Mononuclear cell (primary cell): ENCODE results near the gene ARHGAP26. TPM values are rescaled to one million over a fixed set of nuclear protein-coding genes. Genes with fewer than 3 reads are reported as not detected.
"Not testable (repeated sequence)": the region's sequence is repeated elsewhere in the genome, so short reads cannot be mapped to it uniquely, and the experiment has no call there.

Source experiments
- H3K27me3 ChIP-seq: 2 replicates; pipeline ENCODE4 v1.6.0; 2011; ENCODE audit warnings: low read length, control low read depth; ENCODE audit not compliant: insufficient read depth
- H3K4me1 ChIP-seq: 2 replicates; pipeline ENCODE4 v1.5.1; 2011; ENCODE audit warnings: mild to moderate bottlenecking, low read length, control low read depth; ENCODE audit not compliant: insufficient read depth
- H3K4me3 ChIP-seq: 2 replicates; pipeline ENCODE4 v1.5.1; 2011; ENCODE audit warnings: mild to moderate bottlenecking, low read length, moderate library complexity
- H3K9me3 ChIP-seq: 2 replicates; pipeline ENCODE4 v1.5.1; 2011; ENCODE audit warnings: low read depth, mild to moderate bottlenecking, control low read depth, low read length
- total RNA-seq: library from RNA; depleted of rRNA; stranded (reverse); fragments of >200 nt; gene quantifications from one replicate; pipeline ENCODE4 v1.2.3, GENCODE V29; 2012

ARHGAP26 gene
- total RNA-seq, 1 donor: 53.6 TPM

DNA sequence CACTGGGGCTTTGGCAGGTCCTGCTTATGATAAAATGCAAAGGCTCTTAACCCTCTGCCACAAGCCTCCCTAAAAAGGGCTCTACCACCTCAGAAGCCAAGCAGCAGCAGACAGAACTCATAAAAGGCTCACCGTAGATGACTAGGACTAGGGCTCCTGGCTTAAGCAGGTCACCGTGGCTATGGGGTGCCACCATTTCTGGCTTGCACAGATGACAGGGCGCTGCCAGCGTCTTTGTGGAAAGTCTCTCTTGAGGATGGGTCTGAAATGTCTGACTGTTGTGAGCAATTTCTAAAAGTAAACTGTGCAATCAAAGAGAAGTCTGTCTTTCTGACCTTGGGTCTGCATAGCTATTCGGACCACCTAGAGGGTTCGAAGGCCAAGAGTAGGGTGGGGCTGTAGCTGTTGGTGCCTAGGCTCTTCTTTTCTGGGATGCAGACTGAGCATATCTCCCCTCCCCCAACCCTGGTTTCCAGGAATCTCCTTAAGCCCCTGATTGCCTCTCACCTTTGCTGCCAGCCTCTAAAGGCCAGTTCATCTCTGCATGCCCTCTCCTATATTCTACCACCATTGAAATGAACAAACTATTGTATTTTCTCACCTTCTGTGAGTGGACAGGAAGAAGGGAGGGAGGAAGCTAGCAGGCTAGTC lies 307.4 kb downstream of the ARHGAP26 start:
- H3K27me3 ChIP-seq: no peaks in the 10 kb centered on the region
- H3K9me3 ChIP-seq: no peaks in the 10 kb centered on the region
- H3K4me3 ChIP-seq: no peak overlapping the region
- H3K4me1 ChIP-seq: no peaks in the 10 kb centered on the region

GRCh38 chr5:143078313-143078712 lies 308.1 kb downstream of the ARHGAP26 start:
- no peak overlapping the region for H3K4me3 ChIP-seq
- H3K27me3 ChIP-seq: no peaks in the 10 kb centered on the region
- no peaks in the 10 kb centered on the region for H3K9me3 ChIP-seq
- H3K4me1 ChIP-seq: no peaks in the 10 kb centered on the region

GRCh38 chr5:143078971-143079370 lies 308.8 kb downstream of the ARHGAP26 start:
- Histone ChIP-seq H3K27me3 (no peaks in the 10 kb centered on the region), H3K9me3 (no peaks in the 10 kb centered on the region), H3K4me1 (no peaks in the 10 kb centered on the region), H3K4me3 (no peak overlapping the region)

- no peaks in the 10 kb centered on the region for H3K27me3 ChIP-seq
- no peaks in the 10 kb centered on the region for H3K4me1 ChIP-seq
- no peak overlapping the region for H3K4me3 ChIP-seq
- H3K9me3 ChIP-seq: no peaks in the 10 kb centered on the region
Observed at GRCh38 chr5:143080407-143080806, 310.2 kb downstream of the ARHGAP26 start.

GRCh38 chr5:143080982-143081381 lies 310.8 kb downstream of the ARHGAP26 start:
- Histone ChIP-seq H3K4me1 (no peaks in the 10 kb centered on the region), H3K27me3 (no peaks in the 10 kb centered on the region), H3K4me3 (no peak overlapping the region), H3K9me3 (no peaks in the 10 kb centered on the region)

GRCh38 chr5:143083006-143083405 lies 312.8 kb downstream of the ARHGAP26 start:
- H3K4me3 ChIP-seq: no peak overlapping the region
- H3K27me3 ChIP-seq: no peaks in the 10 kb centered on the region
- no peaks in the 10 kb centered on the region for H3K4me1 ChIP-seq
- H3K9me3 ChIP-seq: no peaks in the 10 kb centered on the region

DNA sequence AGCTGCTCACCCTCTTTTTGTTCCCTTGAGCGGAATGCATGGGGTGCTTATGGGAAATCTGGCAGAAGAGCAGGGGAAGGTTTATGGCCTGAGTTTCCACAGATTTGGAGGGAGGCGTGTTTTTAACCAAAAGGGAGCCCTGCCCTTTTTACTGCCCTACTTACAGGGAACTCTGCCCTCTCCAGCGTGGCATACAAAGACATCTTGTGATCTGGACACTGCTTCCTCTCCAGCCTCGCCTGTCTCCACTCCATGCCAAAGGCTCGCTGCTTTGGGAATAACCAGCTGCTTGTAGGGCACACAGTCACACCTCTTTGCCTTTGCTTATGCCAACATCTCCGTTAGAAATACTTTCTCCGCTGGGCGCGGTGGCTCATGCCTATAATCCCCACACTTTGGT lies 314.2 kb downstream of the ARHGAP26 start:
- H3K4me1 ChIP-seq: no peaks in the 10 kb centered on the region
- no peak overlapping the region for H3K4me3 ChIP-seq
- H3K9me3 ChIP-seq: no peaks in the 10 kb centered on the region
- H3K27me3 ChIP-seq: no peaks in the 10 kb centered on the region

- H3K4me1 ChIP-seq: no peaks in the 10 kb centered on the region
- no peaks in the 10 kb centered on the region for H3K27me3 ChIP-seq
Observed at GRCh38 chr5:143085319-143085917, 315.2 kb downstream of the ARHGAP26 start.

DNA sequence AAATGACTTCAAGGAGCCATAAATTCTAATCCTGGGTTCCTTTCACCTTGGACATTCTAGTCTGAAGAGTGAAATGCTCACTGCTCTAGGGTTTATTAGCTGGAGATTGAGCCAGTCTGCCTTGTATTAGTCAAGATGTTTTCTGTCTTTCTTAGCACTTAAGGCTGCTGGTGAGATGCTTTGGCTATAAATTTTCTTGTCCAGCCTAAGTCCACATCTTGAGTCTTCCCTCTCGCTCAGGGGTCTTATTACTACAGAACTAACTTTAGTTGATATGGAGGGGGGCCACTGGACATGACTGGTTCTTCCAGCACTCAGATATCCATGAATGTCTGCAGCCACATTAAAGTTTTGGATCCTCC lies 316.4 kb downstream of the ARHGAP26 start:
- Histone ChIP-seq H3K4me1 (no peaks in the 10 kb centered on the region), H3K9me3 (no peaks in the 10 kb centered on the region), H3K27me3 (no peaks in the 10 kb centered on the region), H3K4me3 (no peak overlapping the region)

More at GRCh38 chr5:143085319-143085917, 315.2 kb downstream of the ARHGAP26 start:
- H3K9me3 ChIP-seq: no peaks in the 10 kb centered on the region
- no peak overlapping the region for H3K4me3 ChIP-seq

- Histone ChIP-seq H3K27me3 (no peaks in the 10 kb centered on the region), H3K4me3 (no peak overlapping the region), H3K4me1 (no peaks in the 10 kb centered on the region), H3K9me3 (no peaks in the 10 kb centered on the region)
Observed at GRCh38 chr5:143086908-143087637, 316.9 kb downstream of the ARHGAP26 start.

DNA sequence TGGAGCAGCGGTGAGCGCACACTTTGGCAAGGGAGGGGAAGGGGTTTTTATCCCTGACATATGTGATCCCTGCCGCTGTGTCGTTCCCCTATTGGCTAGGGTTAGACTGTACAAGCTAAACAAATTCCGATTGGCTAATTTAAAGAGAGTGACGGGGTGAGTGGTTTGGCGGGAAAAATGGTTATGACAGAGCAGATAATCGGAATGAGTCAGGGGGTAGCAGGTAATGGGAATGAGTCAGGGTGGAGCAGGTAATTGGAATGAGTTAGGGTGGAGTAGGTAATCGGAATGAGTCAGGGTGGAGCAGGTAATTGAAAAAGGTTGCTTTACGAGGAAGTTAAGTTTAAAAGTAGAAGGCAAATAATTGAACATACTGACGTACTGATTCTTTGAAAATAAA lies 318.5 kb downstream of the ARHGAP26 start:
- not testable (repeated sequence) for H3K9me3 ChIP-seq, H3K27me3 ChIP-seq, H3K4me1 ChIP-seq, H3K4me3 ChIP-seq

GRCh38 chr5:143090044-143090443 lies 319.9 kb downstream of the ARHGAP26 start:
- H3K27me3 ChIP-seq, H3K4me1 ChIP-seq, H3K9me3 ChIP-seq, H3K4me3 ChIP-seq: not testable (repeated sequence)

DNA sequence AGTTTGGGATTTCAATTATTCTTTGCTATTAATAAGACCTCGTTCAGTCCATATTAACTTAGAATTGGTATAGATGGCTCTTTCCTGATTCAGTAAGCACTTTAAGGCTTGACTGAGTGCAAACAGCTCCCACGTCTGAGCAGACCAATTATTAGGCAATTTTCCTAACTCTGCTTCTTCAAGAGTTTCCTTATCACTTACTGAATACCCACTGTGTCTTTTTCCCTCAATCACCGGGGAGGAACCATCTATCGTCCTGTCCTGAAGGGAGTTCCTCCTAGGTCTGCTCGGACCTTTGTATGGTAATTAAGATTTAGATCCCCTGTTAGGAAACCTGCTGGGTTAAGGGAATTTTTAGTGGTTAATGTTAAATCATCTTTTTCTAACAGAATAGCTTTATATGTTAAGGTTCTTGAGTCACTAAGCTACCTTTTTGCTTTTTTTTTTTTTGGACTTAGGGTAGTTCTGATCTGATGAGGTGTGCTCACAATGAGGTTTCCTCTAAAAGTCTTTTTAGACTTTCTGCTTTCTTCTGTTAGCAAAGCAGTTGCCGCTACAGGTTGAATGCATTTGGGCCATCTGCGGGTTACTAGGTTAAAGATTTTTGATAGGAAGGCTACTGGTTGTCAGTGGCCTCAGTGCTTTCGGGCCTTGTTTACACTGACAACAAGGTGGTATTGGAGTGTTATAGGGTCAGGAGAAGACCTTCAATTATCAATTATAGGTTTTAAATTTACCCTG lies 322.7 kb downstream of the ARHGAP26 start:
- H3K27me3 ChIP-seq, H3K9me3 ChIP-seq, H3K4me1 ChIP-seq, H3K4me3 ChIP-seq: not testable (repeated sequence)

DNA sequence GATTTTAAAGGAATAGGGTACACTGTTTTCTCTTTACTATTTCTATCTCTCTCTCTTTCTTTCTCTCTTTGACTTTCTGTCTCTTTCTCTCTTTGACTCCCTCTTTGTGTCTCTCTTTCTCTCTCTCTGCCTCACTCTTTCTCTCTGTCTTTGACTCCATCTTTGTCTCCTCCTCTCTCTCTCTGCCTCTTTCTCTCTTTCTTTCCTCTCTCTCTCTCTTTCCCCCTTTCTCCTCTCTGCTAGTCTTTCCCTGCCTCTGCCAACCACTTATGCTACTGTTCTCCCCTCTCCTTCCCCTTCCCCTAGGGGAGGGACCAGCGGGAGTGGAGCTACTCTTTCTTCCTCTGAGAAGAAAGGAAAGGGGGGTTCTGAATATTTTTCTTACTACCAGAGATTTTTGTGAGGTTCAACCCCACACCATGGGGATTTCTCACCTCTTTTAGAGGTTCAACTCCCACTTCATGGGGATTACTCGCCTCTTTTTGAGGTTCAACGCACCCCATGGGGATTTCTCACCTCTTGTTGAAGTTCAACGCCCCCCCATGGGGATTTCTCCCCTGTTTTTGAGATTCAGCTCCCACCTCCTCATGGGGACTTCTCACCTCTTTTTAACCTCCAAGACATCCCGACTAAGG lies 323.4 kb downstream of the ARHGAP26 start:
- no peak overlapping the region for H3K4me3 ChIP-seq
- no peaks in the 10 kb centered on the region for H3K9me3 ChIP-seq
- no peaks in the 10 kb centered on the region for H3K27me3 ChIP-seq
- H3K4me1 ChIP-seq: no peaks in the 10 kb centered on the region

DNA sequence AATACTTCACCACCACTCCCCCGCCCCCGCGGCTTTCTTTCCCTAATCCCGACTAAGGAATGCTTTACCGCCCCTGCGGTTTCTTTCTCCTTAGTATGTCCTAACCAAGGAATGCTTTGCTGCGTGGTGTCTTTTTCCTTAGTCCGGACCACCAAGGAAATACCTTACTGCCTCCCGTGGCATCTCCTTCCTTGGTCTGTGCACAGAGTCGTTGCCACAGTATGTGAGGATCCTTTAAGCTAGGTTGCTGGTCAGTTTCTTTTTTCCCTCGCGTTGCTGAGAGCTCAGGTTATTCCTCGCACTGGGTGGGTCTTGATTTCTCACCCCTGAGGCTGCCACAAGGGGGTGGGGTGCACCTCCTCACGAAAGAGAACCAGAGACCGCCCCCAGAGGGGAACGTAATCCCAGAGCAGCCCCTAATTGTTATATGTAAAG lies 323.9 kb downstream of the ARHGAP26 start:
- no peaks in the 10 kb centered on the region for H3K4me1 ChIP-seq
- H3K9me3 ChIP-seq: no peaks in the 10 kb centered on the region
- no peaks in the 10 kb centered on the region for H3K27me3 ChIP-seq
- no peak overlapping the region for H3K4me3 ChIP-seq
